8988T (cell line): ENCODE data around the gene TTLL3.
"Not testable (repeated sequence)": the region's sequence is repeated elsewhere in the genome, so short reads cannot be mapped to it uniquely, and the experiment has no call there.

Experiments
- DNase-seq: peaks from one replicate; pipeline ENCODE4 v3.0.0; 2011

TTLL3 gene

GRCh38 chr3:9843715-9844438 lies 33.8 kb downstream of the TTLL3 start, which contains the start of gene RPUSD3:
RPUSD3 (minus strand) TSS chr3:9844008; CDS start chr3:9843990, 18 bp downstream.
- peak; percentile 96 for DNase-seq

GRCh38 chr3:9846231-9846630 lies 36.2 kb downstream of the TTLL3 start:
- DNase-seq, result no peak

- no peak for DNase-seq
Measured at GRCh38 chr3:9846931-9847488, 36.9 kb downstream of the TTLL3 start.

- not testable (repeated sequence) for DNase-seq
Measured at GRCh38 chr3:9847870-9848269, 37.8 kb downstream of the TTLL3 start.

- DNase-seq, result not testable (repeated sequence)
Measured at GRCh38 chr3:9848860-9849259, 38.8 kb downstream of the TTLL3 start.

- DNase-seq, result not testable (repeated sequence)
Measured at GRCh38 chr3:9851383-9851782, 41.3 kb downstream of the TTLL3 start.

- DNase-seq, result not testable (repeated sequence)
Measured at GRCh38 chr3:9851926-9852325, 41.9 kb downstream of the TTLL3 start.

- DNase-seq, result no peak
Measured at GRCh38 chr3:9852528-9852927, 42.5 kb downstream of the TTLL3 start.

- not testable (repeated sequence) for DNase-seq
Measured at GRCh38 chr3:9854291-9854940, 44.4 kb downstream of the TTLL3 start.

GRCh38 chr3:9855594-9855993 lies 45.5 kb downstream of the TTLL3 start:
- no peak for DNase-seq

- DNase-seq, result no peak
Measured at GRCh38 chr3:9859530-9860025, 49.5 kb downstream of the TTLL3 start.

- DNase-seq, result no peak
Measured at GRCh38 chr3:9861201-9861600, 51.1 kb downstream of the TTLL3 start.

- DNase-seq, result no peak
Measured at GRCh38 chr3:9861626-9862130, 51.6 kb downstream of the TTLL3 start.

- DNase-seq, result peak; percentile 88
Measured at GRCh38 chr3:9862391-9863057, 52.5 kb downstream of the TTLL3 start.

- DNase-seq, result no peak
Measured at GRCh38 chr3:9863058-9863772, 53.2 kb downstream of the TTLL3 start.

- DNase-seq, result no peak
Measured at GRCh38 chr3:9864200-9864927, 54.3 kb downstream of the TTLL3 start.

GRCh38 chr3:9865125-9865637 lies 55.1 kb downstream of the TTLL3 start:
- DNase-seq, result not testable (repeated sequence)

GRCh38 chr3:9866639-9867038 lies 56.6 kb downstream of the TTLL3 start:
- no peak for DNase-seq

- no peak for DNase-seq
Measured at GRCh38 chr3:9867106-9867505, 57.0 kb downstream of the TTLL3 start.

GRCh38 chr3:9869955-9870354 lies 59.9 kb downstream of the TTLL3 start:
- DNase-seq, result no peak

GRCh38 chr3:9870978-9871377 lies 60.9 kb downstream of the TTLL3 start:
- no peak for DNase-seq
